GM12891 (cell line): Measurements from ENCODE around the gene RASA4.
"Not testable (repeated sequence)": the region's sequence is repeated elsewhere in the genome, so short reads cannot be mapped to it uniquely, and the experiment has no call there.

ENCODE experiments used
- PAX5 ChIP-seq: IDR thresholded peaks from 2 replicates; pipeline ENCODE4 v1.6.1; 2011; ENCODE audit warnings: low read length, moderate library complexity, mild to moderate bottlenecking; ENCODE audit not compliant: insufficient read depth, severe bottlenecking
- POLR2A ChIP-seq: IDR thresholded peaks from 2 replicates; pipeline ENCODE4 v1.6.1; 2011; ENCODE audit warnings: low read depth, low read length, control low read depth
- POLR2AphosphoS5 ChIP-seq: IDR thresholded peaks from 2 replicates; pipeline ENCODE4 v1.6.1; 2011; ENCODE audit warnings: low read depth, low read length, control low read depth
- SPI1 ChIP-seq: IDR thresholded peaks from 2 replicates; pipeline ENCODE4 v1.6.1; 2011; ENCODE audit warnings: low read depth, low read length, control low read depth
- TAF1 ChIP-seq: IDR thresholded peaks from 2 replicates; pipeline ENCODE4 v1.6.1; 2011; ENCODE audit warnings: low read depth, low read length, control low read depth

DNA sequence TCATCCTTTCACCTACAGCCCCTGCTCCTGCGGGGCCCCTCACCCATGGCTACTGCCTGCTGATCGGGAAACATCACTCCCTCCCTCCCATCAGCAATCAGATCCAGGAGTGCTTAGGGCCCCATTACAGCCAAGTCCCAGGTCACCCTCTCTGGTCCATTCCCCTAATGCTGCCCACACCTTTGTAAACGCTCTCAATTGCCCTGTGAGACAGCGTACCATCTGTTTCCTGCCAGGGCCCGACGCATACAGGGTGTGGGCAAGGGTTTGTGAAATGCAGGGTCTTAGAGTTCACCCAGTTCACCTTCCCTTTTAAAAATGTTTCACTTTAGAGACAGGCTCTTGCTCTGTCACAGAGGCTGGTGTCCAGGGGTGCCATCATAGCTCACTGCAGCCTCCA, 17.7 kb upstream of the RASA4 start:
- TF ChIP-seq POLR2AphosphoS5, PAX5, POLR2A, SPI1, TAF1: not testable (repeated sequence)
